Measurements from ENCODE around the gene MAMDC4. TPM values are rescaled to one million over a fixed set of nuclear protein-coding genes. Genes with fewer than 3 reads are reported as not detected.
A peak's percentile ranks its signal among the peaks of the same experiment; 100 is the strongest.

The MAMDC4 gene
- total and polyA plus RNA-seq, 2 of the 13 experiments (the other 11 are each of a cell fraction or from before 2014, with no cell fraction given), result 6.0 to 6.8 TPM

- TF ChIP-seq ZBTB44 (CRISPR knock-in tag; IDR thresholded peaks at IDR 0.05) (no peak), REPIN1 (CRISPR knock-in tag; IDR thresholded peaks at IDR 0.05; ENCODE audit: borderline replicate concordance, low read depth) (no peak), ZNF441 (CRISPR knock-in tag; IDR thresholded peaks at IDR 0.05; ENCODE audit: borderline replicate concordance) (no peak), ZNF672 (CRISPR knock-in tag; IDR thresholded peaks at IDR 0.05) (no peak), MNT (IDR thresholded peaks at IDR 0.05) (no peak), ZNF275 (CRISPR knock-in tag; IDR thresholded peaks at IDR 0.05; ENCODE audit: borderline replicate concordance) (no peak), ZNF3 (CRISPR knock-in tag; IDR thresholded peaks at IDR 0.05) (no peak), TAF15 (IDR thresholded peaks at IDR 0.05; ENCODE audit: low read depth, low read length, poor library complexity, severe bottlenecking) (no peak), NFAT5 (CRISPR knock-in tag; IDR thresholded peaks at IDR 0.05) (no peak), ZSCAN20 (CRISPR knock-in tag; IDR thresholded peaks at IDR 0.05; ENCODE audit: borderline replicate concordance) (0 out of 2 replicates have a peak, but pooled peaks have one; percentile 46), ZSCAN9 (CRISPR knock-in tag; IDR thresholded peaks at IDR 0.05; ENCODE audit: borderline replicate concordance) (no peak), PRPF4 (IDR thresholded peaks at IDR 0.05; ENCODE audit: low read depth, low read length, poor library complexity, severe bottlenecking) (no peak), POLR2AphosphoS2 (IDR thresholded peaks at IDR 0.05; ENCODE audit: low read depth, low read length) (no peak), ZNF710 (CRISPR knock-in tag; IDR thresholded peaks at IDR 0.05; ENCODE audit: borderline replicate concordance) (no peak)
Observed at GRCh38 chr9:136886610-136887597, 34.8 kb downstream of the MAMDC4 start (continued).
